Activated naive CD4-positive, alpha-beta T cell treated with anti-CD3 and anti-CD28 coated beads, Interleukin-2, amount 50 U/mL, for 16 hours (primary cell): Measurements from ENCODE around the gene KRTAP20-3.

Experiments used
- DNase-seq: peaks from one replicate; pipeline ENCODE4 v3.0.0-alpha.2; 2020

KRTAP20-3 gene

DNA sequence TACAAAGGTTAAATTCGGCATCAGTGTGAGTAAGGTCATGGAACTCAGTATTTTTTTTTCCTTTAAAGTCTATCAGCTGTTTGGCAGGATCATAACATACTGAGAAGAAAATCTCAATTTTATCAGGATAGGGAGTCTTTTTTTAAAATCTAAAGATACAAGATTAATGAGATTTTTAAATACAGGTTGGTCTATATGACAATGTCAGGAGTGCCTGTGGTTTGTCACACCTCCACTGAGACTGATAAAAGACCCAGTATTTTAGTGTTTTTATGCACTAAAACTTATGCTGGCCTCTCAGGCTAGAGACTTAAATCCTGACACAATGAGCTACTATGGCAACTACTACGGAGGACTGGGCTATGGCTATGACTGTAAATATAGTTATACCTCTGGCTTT lies at the start of gene KRTAP20-3:
Gene KRTAP20-3, plus strand, starts transcription at position 301 of the 400 bp plus-strand sequence.
- DNase-seq, result no peak

DNA sequence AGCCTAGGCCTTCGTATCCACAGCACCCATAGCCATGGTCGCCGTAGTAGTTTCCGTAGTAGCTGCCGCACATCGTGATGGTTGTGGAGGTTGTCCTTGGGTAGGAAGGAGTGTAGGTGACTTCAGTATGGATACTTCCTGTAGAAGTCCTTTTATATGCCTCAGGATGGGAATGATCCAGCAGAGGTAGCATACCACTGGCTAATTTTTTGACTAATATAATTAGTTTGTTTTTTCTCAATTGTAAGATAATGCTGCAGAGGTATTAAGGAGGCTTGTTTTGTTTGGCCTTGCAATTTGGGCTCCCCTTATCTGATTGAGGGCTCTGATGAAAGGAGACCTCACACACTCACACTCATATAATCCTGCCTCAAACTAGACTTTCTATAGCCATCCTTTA lies 43.9 kb upstream of the KRTAP20-3 start, which contains the start of gene KRTAP6-2:
Gene KRTAP6-2, minus strand, starts transcription at position 101 of the 400 bp plus-strand sequence. Its CDS starts 28 bp downstream, at position 73.
- DNase-seq, result no peak

- no peak for DNase-seq
Observed at GRCh38 chr21:30600787-30601186, 41.9 kb upstream of the KRTAP20-3 start, which contains the start of gene KRTAP22-1. TSS of gene KRTAP22-1 (plus strand) at chr21:30601087.

- DNase-seq, result no peak
Observed at GRCh38 chr21:30605968-30606367, 36.7 kb upstream of the KRTAP20-3 start.

- DNase-seq, result no peak
Observed at GRCh38 chr21:30612132-30612531, 30.5 kb upstream of the KRTAP20-3 start.

GRCh38 chr21:30613836-30614235 lies 28.8 kb upstream of the KRTAP20-3 start, which contains the start of gene KRTAP6-1:
TSS of gene KRTAP6-1 (minus strand) at chr21:30613930. CDS start at chr21:30613904, 26 bp downstream.
- DNase-seq, result no peak

GRCh38 chr21:30615199-30615598 lies 27.5 kb upstream of the KRTAP20-3 start:
- DNase-seq, result no peak

DNA sequence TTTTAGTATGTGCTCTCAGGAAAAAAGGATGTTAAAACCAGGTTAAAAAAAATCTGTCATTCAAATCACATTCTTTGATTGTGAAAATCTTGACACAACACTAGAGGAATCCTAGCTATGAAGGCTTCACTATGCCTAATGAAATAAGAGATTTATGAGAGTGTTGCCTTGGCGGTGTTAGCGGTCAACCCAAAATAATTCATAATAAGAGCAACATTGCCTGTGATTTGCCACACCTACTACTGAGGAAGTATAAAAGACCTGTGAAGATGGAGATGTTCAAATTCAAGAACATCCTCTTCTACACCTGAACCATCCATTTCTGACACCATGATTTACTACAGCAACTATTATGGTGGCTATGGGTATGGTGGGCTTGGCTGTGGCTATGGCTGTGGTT lies 26.5 kb upstream of the KRTAP20-3 start, which contains the start of gene KRTAP20-1:
Gene KRTAP20-1, plus strand, starts transcription at position 301 of the 400 bp plus-strand sequence. Its CDS starts 30 bp downstream, at position 331.
- DNase-seq, result no peak

DNA sequence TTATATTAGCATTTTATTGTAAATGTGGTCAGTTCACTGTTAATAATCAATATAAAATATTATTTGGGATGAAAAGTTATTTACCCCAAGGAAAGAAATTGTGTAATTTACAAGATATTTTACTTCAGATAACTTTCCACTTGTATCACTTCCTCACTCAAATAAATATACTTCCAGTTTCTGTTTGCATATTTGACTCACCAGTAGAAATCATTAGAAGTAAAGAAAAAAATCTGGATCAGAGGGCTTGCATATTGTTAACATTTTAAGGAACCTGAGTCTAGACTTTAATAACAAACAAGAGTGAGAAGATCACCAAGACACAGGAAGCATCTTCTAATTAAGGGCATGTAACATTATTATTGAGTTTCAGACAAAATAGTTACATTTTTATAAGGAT lies 22.6 kb upstream of the KRTAP20-3 start:
- DNase-seq, result no peak

- DNase-seq, result no peak
Observed at GRCh38 chr21:30620522-30620921, 22.1 kb upstream of the KRTAP20-3 start, which contains the start of gene KRTAP20-4. TSS of gene KRTAP20-4 (plus strand) at chr21:30620627.

DNA sequence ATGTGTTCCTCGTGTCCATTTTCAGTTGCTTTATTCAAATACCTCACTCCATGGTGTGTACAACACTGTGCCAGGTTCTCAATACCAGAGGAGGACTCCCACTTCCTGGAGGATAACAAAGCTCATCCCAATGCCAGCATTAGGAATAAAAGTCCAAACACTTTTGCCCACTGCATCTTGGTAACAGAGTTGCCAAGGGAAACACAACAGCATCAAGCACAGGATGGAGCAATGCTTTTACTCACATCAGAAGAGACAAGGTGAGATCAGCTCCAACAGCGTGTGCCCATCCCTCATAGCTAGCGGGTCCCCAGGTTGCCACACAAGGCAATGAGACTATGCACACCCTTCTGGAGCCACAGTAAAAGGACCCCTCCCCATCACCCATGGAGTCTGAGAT lies 19.3 kb upstream of the KRTAP20-3 start:
- no peak for DNase-seq

- DNase-seq, result no peak
Observed at GRCh38 chr21:30625449-30626165, 17.1 kb upstream of the KRTAP20-3 start.

- DNase-seq, result no peak
Observed at GRCh38 chr21:30628109-30628508, 14.6 kb upstream of the KRTAP20-3 start.

GRCh38 chr21:30629200-30629599 lies 13.5 kb upstream of the KRTAP20-3 start:
- no peak for DNase-seq

GRCh38 chr21:30634906-30635305 lies 7.8 kb upstream of the KRTAP20-3 start, which contains the start of gene KRTAP20-2:
TSS of gene KRTAP20-2 (plus strand) at chr21:30635206. CDS start at chr21:30635264, 58 bp downstream.
- DNase-seq, result no peak

DNA sequence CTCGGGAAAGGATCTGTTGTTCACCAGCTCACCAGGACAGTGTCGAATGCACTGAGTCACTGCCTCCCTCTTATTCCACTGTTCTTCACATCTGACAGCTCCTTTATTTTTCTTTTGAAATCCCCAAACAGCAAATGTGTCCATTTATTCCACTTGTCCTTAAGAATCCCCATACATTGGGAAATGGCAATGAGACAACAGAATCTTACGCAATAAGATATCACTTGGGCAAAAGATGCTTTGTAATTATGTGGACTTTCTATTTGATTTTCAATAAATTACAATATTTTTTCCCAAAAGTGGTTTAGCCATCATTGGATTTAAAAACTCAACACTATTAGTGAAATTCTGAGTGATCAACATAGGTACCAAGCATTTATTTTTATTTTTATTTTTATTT lies 4.0 kb upstream of the KRTAP20-3 start:
- DNase-seq, result no peak

- no peak for DNase-seq
Observed at GRCh38 chr21:30646904-30647414, 4.3 kb downstream of the KRTAP20-3 start.

- DNase-seq, result no peak
Observed at GRCh38 chr21:30652891-30653290, 10.2 kb downstream of the KRTAP20-3 start.

DNA sequence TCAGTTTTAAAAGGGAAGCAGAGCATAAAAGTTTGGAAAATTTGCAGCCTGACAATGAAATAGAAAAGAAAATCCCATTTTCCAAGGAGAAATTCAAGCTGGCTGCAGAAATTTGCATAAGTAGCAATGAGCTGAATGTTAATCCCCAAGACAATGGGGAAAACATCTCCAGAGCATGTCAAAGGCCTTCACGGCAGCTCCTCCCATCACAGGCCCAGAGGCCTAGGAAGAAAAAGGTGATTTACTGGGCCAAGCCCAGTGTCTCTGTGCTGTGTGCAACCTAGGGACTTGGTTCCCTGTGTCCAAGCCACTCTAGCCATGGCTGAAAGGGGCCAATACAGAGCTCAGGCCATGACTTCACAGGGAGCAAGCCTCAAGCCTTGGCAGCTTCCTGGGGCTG lies 26.1 kb downstream of the KRTAP20-3 start:
- DNase-seq, result no peak

DNA sequence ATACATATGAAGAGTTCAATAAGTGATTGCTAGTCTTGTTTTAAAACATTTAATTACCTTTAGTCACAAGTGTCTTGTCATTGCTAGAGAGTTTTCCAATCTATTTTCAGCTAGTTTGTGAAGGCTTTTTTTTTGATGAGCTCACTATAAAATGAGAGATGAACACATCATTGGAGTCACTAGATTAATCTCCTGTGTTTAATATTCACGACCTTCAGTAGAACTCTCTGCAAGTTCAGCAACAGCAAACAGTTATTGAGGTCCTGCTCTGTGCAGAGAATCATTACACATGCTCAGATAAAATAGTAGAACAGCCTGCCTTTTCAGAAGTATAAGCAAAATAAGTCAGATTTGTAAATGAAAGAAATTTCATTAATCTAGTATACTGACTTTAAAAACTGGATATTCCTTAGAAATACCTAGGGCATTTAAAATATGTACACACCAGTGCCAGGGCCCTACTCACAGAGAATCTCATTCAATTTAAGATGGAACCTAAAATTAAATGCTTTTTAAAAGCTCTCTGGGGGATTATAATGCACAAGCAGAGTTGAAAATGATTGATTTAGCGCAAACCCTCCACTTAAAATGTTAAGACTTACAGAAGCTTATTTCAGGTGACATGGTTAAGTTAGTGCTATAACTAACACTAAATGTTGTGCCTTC lies 30.5 kb downstream of the KRTAP20-3 start:
- no peak for DNase-seq

DNA sequence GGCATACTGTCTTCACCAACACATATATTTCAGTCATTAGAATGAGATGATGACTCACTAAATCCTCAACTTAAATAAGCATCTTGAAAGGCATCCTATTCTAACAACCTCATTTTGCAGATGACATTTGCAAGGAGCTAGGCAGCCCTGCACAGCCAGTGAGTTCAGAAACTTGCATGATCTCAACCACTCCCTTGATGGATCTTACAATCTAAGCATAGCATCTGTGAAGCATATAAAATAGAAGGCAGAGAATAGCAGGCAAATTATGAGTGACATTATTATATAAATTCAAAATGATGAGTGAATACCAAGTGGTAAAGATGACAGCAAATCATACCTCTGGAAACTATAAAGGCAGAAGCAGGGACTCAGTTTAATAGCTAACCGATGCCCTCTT lies 31.6 kb downstream of the KRTAP20-3 start:
- no peak for DNase-seq

GRCh38 chr21:30676737-30677136 lies 34.1 kb downstream of the KRTAP20-3 start:
- no peak for DNase-seq

DNA sequence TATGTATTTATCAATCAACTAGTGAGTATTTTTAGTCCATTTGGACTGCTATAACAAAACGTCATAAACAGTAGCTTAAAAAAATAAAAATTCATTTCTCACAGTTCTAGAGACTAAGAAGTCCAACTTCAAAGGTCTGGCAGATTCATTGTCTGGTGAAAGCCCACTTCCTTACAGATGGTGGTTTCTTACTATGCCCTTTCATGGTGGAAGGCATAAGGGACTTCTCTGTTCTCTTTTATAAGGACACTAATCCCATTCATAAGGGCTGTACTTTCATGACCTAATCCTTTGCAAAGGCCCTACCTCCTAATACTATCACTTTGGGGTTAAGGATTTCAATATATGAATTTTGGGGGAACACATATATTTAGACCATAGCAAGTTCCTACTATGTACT lies 37.9 kb downstream of the KRTAP20-3 start:
- DNase-seq, result no peak

DNA sequence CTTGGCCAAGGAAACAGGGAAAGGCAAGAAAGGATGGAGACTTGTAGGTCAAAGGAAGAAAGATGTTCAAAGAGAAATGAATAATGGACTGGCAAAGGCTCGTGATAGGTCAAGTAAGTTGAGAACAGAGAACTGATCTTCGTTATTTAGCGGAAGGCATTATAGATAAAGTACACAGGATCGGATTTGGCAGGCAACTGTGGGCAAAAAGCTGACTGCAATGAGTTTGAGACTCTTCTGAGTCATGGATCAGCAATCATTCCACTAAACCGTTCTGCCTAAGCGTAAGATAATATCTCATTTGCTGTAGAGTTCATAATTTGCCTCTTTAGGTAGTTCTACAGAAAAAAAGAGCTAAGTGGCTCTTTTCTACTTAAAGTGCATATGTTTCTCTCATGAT lies 41.8 kb downstream of the KRTAP20-3 start:
- DNase-seq, result no peak
